Cardiac atrium fibroblast (primary cell): ENCODE data around the gene RIOX2. TPM values are rescaled to one million over a fixed set of nuclear protein-coding genes. Genes with fewer than 3 reads are reported as not detected.

ENCODE experiments used
- total RNA-seq: library from RNA; depleted of rRNA; stranded (reverse); fragments of >200 nt; gene quantifications from 2 replicates; pipeline ENCODE4 v1.2.3, GENCODE V29; 2015

RIOX2 gene
- 25.1 and 27.4 TPM in 2 replicates for total RNA-seq

DNA sequence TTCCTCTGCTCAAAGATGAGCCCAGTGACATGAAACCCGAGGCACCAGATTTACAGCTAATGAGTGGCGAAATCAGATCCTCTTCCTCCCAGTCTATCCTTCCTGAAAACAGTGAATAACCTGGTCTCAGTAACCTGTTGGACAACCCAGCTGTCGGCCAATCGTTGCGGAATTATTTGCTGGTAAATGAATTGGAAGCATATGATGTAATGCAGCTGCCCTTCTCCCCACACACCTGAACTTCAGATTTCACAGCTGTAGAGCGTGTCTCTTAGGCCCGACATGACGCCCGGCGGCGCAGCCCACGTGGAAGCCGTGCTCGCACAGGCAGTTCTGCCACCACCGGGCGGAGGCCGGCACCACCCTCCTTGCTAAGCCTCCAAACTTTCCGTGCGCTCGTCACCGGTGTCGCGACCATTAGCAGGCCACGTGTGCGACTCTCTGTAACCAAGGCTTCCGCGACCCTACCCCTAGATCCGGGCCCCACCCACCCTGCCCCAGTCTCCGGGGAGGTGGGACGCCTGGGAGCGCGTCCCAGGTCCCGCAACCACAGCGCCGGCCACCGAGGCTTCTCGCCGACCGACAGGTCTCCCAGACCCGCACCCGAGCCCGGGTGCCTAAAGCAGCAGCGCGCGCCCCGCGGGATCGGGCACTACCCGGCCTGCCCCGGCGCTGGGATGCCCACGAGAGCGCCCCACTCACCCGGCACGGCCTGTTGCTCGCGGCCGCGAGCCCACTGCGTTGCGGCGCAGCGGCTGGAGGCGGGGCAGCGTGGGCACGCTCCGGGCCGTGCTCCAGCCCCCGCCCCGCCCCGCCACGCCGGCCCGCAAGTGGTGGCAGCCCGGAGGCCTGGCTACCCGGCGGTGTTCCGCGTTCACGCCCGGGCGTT is at the start of gene RIOX2:
Gene RIOX2 (minus strand): TSS at position 753 of the 889 bp plus-strand sequence. CDS start 4,838 bp downstream, outside the sequence.

Other genes with a start within 250 kb of the RIOX2 start
- 4.4 and 4.7 TPM in 2 replicates for gene ARL6, start 207.7 kb downstream of the RIOX2 start, total RNA-seq
- 14.1 and 18.5 TPM in 2 replicates for gene CRYBG3, start 150.4 kb downstream of the RIOX2 start, total RNA-seq
- not detected in 2 replicates for gene GABRR3, start 62.9 kb upstream of the RIOX2 start, total RNA-seq
- not detected in 2 replicates for gene OR5AC2, start 114.7 kb upstream of the RIOX2 start, total RNA-seq
- gene OR5H1, start 158.3 kb upstream of the RIOX2 start, total RNA-seq, result not detected in 2 replicates
- gene OR5H14, start 175.0 kb upstream of the RIOX2 start, total RNA-seq, result not detected in 2 replicates
- gene OR5H15, start 194.3 kb upstream of the RIOX2 start, total RNA-seq, result not detected in 2 replicates